Fibroblast of lung (primary cell): Measurements from ENCODE around the gene RPL7A. TPM values are rescaled to one million over a fixed set of nuclear protein-coding genes. Genes with fewer than 3 reads are reported as not detected.

ENCODE experiments used
- DNase-seq, 2 donors: peaks; one replicate each; pipeline versions ENCODE4 v3.0.0 to v3.0.0-alpha.2; 2010; ENCODE audit warnings: low read depth in 2 of 2
- H2AFZ ChIP-seq: 2 replicates; pipeline ENCODE4 v1.5.1; 2012; ENCODE audit warnings: low read length, control low read depth, inconsistent platforms
- H3K27ac ChIP-seq: 2 replicates; pipeline ENCODE4 v1.5.1; 2011; ENCODE audit warnings: low read length, control low read depth; ENCODE audit not compliant: insufficient read depth
- H3K27me3 ChIP-seq: 2 replicates; pipeline ENCODE4 v1.5.1; 2011; ENCODE audit warnings: mild to moderate bottlenecking, low read length; ENCODE audit not compliant: control insufficient read depth, insufficient read depth
- H3K36me3 ChIP-seq: 2 replicates; pipeline ENCODE4 v1.5.1; 2011; ENCODE audit warnings: low read length; ENCODE audit not compliant: control insufficient read depth, insufficient read depth
- H3K4me1 ChIP-seq: 2 replicates; pipeline ENCODE4 v1.5.1; 2011; ENCODE audit warnings: low read length; ENCODE audit not compliant: control insufficient read depth, insufficient read depth; ENCODE audit errors: extremely low read depth
- H3K4me2 ChIP-seq: 2 replicates; pipeline ENCODE4 v1.5.1; 2011; ENCODE audit warnings: low read length, control low read depth; ENCODE audit not compliant: insufficient read depth; ENCODE audit errors: extremely low read depth
- H3K4me3 ChIP-seq, 4 experiments: fragments of 200-600 bp in 1 of 4; sonication (generic) in 1 of 4; replicated peaks in 1 of 4; 2 replicates each; pipeline ENCODE4 v1.5.1; 2011 to 2016; ENCODE audit warnings: low read length in 4 of 4, low read depth in 3 of 4, mild to moderate bottlenecking in 3 of 4, control low read depth in 2 of 4, inconsistent platforms in 1 of 4, mixed read lengths in 1 of 4; ENCODE audit not compliant: insufficient read depth in 1 of 4; ENCODE audit errors: control extremely low read depth in 1 of 4
- H3K79me2 ChIP-seq: 2 replicates; pipeline ENCODE4 v1.5.1; 2012; ENCODE audit warnings: mild to moderate bottlenecking, low read length, inconsistent platforms; ENCODE audit not compliant: control insufficient read depth, insufficient read depth
- H3K9ac ChIP-seq: 2 replicates; pipeline ENCODE4 v1.5.1; 2011; ENCODE audit warnings: mild to moderate bottlenecking, low read length, control low read depth; ENCODE audit not compliant: insufficient read depth
- H3K9me3 ChIP-seq: 2 replicates; pipeline ENCODE4 v1.5.1; 2012; ENCODE audit warnings: low read depth, low read length; ENCODE audit not compliant: control insufficient read depth, insufficient read depth
- H4K20me1 ChIP-seq: 2 replicates; pipeline ENCODE4 v1.5.1; 2011; ENCODE audit warnings: low read length; ENCODE audit not compliant: control insufficient read depth, insufficient read depth; ENCODE audit errors: extremely low read depth
- CTCF ChIP-seq, 2 donors: IDR thresholded peaks in 1 of 2; conservative IDR thresholded peaks in 1 of 2; 1 replicate in 1 of 2; 2 replicates in 1 of 2; pipeline ENCODE4 v1.5.1; 2011 to 2012; ENCODE audit warnings: low read length in 2 of 2, control low read depth in 1 of 2, inconsistent platforms in 1 of 2, low read depth in 1 of 2, mild to moderate bottlenecking in 1 of 2
- EZH2 ChIP-seq: IDR thresholded peaks from 2 replicates; pipeline ENCODE4 v1.5.1; 2012; ENCODE audit warnings: low read length, control low read depth, mild to moderate bottlenecking; ENCODE audit errors: missing control alignments
- polyA plus RNA-seq, 2 donors: library from polyadenylated mRNA; depleted of rRNA in 1 of 2; stranded (reverse) in 1 of 2; unstranded in 1 of 2; fragments of >200 nt; gene quantifications; 2 replicates each; pipeline ENCODE4 v1.2.1, GENCODE V29; 2011 to 2012; ENCODE audit warnings: missing spikeins in 1 of 2
- total RNA-seq: library from RNA; depleted of rRNA; stranded (reverse); fragments of >200 nt; gene quantifications from 2 replicates; pipeline ENCODE4 v1.2.1, GENCODE V29; 2014

Gene RPL7A
- total and polyA plus RNA-seq, 2 donors (not counting 1 experiment from before 2014, with no cell fraction given), result 1,820 to 2,991 TPM

GRCh38 chr9:133394687-133395271 is 46.8 kb downstream of the RPL7A start:
- Histone ChIP-seq H3K4me2 (no peak overlapping the region), H3K36me3 (no peaks in the 10 kb centered on the region), H2AFZ (no peak overlapping the region), H3K79me2 (no peaks in the 10 kb centered on the region), H4K20me1 (no peaks in the 10 kb centered on the region), H3K4me3 (no peak overlapping the region), H3K27me3 (peaks cover 6% of the 10 kb centered on the region), H3K4me1 (no peaks in the 10 kb centered on the region), H3K9me3 (no peaks in the 10 kb centered on the region), H3K9ac (no peak overlapping the region), H3K27ac (no peak overlapping the region)
- TF ChIP-seq CTCF (conservative IDR thresholded peaks at IDR 0.05 in 1 of 2, IDR thresholded peaks at IDR 0.05 in 1 of 2; ENCODE audit: low read depth in 1 of 2, low read length in 2 of 2) (no peak), EZH2 (no peak)
- no peak for DNase-seq

- H3K27me3 ChIP-seq, result peaks cover 3% of the 10 kb centered on the region
- H3K4me1 ChIP-seq, result no peaks in the 10 kb centered on the region
- no peaks in the 10 kb centered on the region for H4K20me1 ChIP-seq
- peak; percentile 20 to 33 for TF ChIP-seq CTCF (conservative IDR thresholded peaks at IDR 0.05 in 1 of 2, IDR thresholded peaks at IDR 0.05 in 1 of 2; ENCODE audit: low read depth in 1 of 2, low read length in 2 of 2)
- no peak for TF ChIP-seq EZH2
- no peak overlapping the region for H2AFZ ChIP-seq
- H3K4me3 ChIP-seq, result no peak overlapping the region
- no peak for DNase-seq
- H3K9ac ChIP-seq, result no peak overlapping the region
- no peak overlapping the region for H3K27ac ChIP-seq
- no peaks in the 10 kb centered on the region for H3K9me3 ChIP-seq
- H3K36me3 ChIP-seq, result no peaks in the 10 kb centered on the region
- no peak overlapping the region for H3K4me2 ChIP-seq
- no peaks in the 10 kb centered on the region for H3K79me2 ChIP-seq
Observed at GRCh38 chr9:133396952-133397351, 48.9 kb downstream of the RPL7A start.

- H3K27me3 ChIP-seq, result peaks cover 3% of the 10 kb centered on the region
- TF ChIP-seq EZH2, result no peak
- TF ChIP-seq CTCF (conservative IDR thresholded peaks at IDR 0.05 in 1 of 2, IDR thresholded peaks at IDR 0.05 in 1 of 2; ENCODE audit: low read depth in 1 of 2, low read length in 2 of 2), result no peak
- no peak for DNase-seq
- no peak overlapping the region for H3K9ac ChIP-seq
- H3K27ac ChIP-seq, result no peak overlapping the region
- no peak overlapping the region for H2AFZ ChIP-seq
- H3K4me2 ChIP-seq, result no peak overlapping the region
- H3K4me3 ChIP-seq, result no peak overlapping the region
- H4K20me1 ChIP-seq, result no peaks in the 10 kb centered on the region
- H3K4me1 ChIP-seq, result no peaks in the 10 kb centered on the region
- no peaks in the 10 kb centered on the region for H3K36me3 ChIP-seq
- H3K79me2 ChIP-seq, result no peaks in the 10 kb centered on the region
- no peaks in the 10 kb centered on the region for H3K9me3 ChIP-seq
Observed at GRCh38 chr9:133397370-133397769, 49.4 kb downstream of the RPL7A start.
